GM21515 (cell line): Measurements from ENCODE around the gene DEPDC7.
"Not testable (repeated sequence)": the region's sequence is repeated elsewhere in the genome, so short reads cannot be mapped to it uniquely, and the experiment has no call there.

Experiments used
- ATAC-seq: cut with Tn5 transposase; IDR thresholded peaks from one replicate; pipeline ENCODE4 v1.9.1; 2021; ENCODE audit not compliant: unreplicated experiment

Gene DEPDC7

DNA sequence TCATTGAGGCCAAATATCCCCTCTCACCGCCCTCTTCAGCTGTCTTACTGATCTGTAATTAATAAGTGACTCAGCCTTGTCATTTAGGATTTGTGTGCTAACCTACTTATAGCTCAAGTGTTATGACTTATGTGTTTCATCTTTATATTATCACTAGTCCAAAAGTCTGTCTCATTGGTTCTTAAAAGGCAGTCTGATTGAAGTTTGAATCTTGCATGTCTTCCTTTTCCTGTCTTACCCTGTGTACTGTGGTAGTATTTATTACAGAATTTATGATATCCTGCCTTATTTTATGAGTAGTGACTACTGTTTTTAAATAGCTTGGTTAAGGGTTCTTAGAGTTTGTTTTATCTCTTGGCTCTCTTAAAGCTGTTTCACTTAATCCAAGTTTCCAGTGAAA, 6.3 kb downstream of the DEPDC7 start:
- ATAC-seq = no peak

DNA sequence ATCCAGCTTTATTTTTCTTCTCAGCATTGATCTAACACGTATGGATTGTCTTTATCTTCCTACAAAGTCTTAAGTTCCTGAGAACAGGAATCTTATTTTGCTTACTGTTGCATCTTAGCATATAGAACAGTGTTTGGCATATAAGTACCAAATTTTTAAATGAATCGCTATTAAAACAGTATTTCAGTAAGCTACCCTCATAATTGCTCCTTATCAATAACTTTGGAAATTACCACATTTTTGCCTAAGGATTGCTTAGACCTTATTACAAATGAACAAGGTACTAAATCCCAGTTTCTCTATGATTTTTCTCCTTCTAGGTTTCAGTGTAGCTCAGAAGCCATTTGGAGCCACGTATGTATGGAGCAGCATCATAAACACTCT, 9.7 kb downstream of the DEPDC7 start:
- ATAC-seq = no peak

DNA sequence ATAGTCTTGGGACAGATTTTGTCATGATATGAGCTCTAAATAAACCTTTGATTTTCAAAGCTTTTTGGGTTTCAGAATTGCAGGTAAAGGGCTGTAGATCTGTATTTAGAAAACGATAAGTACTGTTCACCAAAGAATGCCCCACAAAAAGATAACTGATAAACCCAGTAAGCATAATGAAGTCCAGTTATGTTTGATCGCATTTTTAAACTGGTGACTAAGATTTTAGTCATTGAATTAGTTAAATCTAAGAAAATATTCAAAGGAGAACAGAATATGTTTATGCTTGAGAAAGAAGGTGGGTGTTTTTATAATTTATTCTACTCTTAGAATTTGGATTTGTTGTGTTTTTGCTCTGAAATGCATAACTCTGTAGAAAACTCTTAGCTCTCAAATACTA, 11.6 kb downstream of the DEPDC7 start:
- no peak for ATAC-seq

DNA sequence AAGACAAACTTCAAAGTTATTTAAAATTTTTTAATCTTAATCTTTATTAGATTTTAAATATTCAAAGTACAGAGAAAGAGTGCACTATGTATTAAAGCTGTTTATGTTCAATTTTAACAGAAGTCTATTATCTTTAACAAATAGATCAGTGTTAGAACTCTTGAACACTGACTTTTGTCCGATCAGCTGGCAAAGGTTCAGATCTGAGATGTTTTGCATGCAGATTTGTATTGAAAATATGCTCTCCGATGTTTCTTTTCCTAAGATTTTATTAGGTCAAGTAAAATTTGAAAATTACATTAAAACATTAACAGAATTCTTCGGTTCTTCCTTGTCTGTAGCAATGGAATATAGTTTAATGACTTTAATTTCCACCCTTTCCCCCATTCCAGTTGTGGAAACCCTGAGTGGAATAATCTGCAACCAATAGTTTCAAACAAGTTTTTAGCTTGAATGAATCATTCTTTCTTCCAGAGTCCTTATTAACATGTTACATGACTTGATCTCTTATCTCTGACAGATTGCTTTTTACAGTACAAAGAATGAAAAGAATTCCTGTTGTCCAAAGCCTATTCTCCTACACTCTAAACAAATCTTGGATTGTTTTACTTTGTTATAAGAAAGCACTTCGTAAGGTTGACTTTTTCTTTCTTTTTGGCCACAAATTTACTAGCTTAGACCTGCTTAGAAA, 12.3 kb downstream of the DEPDC7 start:
- no peak for ATAC-seq

DNA sequence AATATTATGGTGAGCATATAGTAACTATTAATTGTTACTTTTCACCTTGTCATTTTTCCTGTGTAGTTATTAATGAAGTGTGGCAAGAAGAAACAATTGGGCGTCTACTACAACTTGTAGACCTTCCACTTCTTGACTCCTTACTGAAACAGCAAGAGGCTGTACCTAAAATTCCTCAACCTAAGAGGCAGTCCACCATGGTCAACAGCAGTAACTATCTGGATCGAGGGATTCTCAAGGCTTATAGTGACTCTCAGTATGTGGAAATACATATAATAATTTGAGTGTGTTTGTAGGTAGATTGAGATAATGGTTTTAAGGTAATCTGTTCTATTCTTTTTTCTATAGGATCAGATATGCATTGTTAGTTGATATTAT, 12.8 kb downstream of the DEPDC7 start:
- ATAC-seq = no peak

DNA sequence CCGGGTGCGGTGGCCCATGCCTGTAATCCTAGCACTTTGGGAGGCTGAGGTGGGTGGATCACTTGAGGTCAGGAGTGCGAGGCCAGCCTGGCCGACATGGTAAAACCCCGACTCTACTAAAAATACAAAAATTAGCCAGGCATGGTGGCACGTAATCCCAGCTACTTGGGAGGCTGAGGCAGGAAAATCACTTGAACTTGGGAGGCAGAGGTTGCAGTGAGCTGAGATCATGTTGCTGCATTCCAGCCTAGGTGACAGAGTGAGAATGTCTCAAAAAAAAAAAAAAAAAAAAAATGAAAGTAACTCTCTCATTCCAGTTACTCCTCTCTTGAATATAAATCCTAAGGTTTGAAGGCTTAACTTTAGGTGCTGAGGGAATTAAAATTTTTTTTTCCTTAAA, 13.5 kb downstream of the DEPDC7 start:
- ATAC-seq = not testable (repeated sequence)

DNA sequence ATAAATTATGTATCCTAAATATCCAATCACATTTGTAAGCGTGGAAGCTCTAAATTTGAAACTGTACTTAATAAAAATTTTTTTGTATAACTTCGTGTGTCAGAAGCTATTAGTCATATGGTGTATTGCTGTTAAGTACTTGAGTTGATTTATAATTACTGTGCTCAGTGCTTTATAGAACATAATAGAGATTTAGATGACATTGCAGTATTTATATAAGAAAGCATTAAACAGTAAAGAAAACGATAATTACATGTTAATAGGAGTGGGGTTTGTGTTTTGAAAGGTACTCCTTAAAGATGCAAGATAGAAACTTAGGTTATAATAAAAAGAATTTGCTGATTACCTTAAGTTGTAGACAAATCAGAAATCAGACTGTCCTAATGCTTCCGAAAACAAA, 17.8 kb downstream of the DEPDC7 start:
- no peak for ATAC-seq

DNA sequence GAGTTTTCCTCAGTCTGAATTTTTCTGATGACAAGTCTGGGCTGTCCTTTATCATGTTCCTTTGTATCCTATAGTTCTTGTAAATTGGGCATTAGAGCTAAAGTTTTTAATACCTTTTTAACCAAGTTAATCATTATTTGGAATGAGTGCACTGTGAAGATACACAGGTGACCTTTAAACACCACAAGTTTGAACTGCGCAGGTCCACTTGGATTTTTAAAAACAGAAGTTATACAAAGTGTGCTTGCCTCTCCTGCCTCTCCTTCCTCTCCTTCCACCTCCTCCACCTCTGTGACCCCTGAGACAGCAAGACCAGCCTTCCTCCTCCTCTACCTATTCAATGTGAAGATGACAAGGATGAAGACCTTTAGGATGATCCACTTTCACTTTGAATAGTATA, 19.3 kb downstream of the DEPDC7 start:
- no peak for ATAC-seq

DNA sequence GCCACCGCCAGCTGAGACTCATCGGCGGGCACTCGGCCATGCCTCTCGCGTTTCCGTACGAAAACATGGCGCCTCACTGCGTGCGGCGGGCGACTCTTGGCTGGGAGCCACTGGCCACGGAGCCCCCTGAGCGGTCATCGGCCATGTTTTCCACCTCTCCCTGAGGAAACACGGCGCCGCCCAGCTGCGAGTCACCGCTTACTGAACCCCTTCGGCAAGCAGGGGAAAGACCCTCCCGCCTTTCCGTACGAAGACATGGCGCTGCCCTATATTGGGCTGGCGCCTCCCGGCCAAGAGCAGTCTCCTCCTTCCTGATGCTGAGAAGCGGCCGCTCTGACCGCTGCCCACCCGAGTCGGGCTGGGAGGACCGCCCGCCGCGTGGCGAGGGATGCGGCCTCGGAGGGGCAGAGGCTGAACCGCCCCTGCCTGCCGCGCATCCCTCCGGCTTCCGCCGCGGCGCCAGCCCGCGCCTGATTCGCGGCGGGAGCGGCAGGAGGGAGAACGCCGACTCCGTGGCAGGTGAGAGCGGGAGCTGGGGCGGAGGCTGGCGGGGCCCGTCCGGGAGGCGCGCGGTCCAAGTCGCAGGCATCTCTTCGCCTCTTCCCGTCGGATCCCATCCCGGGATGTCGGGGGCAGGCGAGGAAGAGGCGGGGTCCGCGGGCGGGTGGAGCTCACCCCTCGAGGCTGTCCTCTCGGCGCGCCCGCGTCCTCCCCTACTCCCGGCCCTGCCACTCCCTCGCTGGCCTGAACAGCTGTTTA, 23.8 kb downstream of the DEPDC7 start, which contains the start of gene TCP11L1:
TSS of gene TCP11L1 (plus strand) at position 299 of the 759 bp plus-strand sequence. CDS start 4,202 bp downstream, outside the sequence.
- ATAC-seq = peak; percentile 83

DNA sequence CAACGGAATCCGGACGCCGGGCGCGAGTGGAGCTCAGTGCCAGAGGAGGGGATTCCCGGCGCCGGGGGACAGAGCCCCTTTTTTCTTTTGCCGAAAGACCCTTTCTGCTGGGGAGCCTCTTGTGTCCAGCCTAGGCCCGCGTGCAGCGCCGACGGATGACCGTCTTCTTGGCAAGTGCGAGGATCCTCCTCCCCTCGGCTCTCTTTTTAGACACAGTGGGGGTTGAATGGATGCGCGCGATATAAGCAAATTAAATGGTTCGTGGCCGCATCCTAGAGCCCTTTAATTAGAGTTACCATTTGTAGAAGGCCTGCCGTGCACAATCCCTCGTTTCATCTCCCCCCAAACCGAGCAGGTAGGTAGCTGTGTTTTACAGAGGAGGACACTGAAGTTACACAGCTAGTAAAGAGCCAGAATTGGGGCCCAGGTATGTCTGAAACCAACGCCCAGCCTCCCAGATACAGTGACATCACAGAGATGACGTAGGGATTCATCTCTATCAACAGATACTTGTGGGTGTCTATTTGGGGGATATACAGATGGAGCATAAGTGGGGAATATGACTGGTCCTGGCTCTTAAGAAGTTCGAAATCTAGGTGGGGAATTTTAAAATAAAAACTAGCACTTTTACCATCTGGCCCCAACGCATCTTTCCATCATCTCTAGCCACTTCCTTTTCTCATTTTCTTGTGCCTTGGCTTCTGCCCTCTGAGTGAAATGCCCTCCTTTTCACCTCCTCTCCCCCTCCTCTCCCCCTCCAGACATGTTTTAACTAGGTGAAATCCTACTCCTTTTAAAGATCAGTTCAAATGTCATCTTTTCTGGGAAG, 24.6 kb downstream of the DEPDC7 start:
- peak; percentile 11 for ATAC-seq

DNA sequence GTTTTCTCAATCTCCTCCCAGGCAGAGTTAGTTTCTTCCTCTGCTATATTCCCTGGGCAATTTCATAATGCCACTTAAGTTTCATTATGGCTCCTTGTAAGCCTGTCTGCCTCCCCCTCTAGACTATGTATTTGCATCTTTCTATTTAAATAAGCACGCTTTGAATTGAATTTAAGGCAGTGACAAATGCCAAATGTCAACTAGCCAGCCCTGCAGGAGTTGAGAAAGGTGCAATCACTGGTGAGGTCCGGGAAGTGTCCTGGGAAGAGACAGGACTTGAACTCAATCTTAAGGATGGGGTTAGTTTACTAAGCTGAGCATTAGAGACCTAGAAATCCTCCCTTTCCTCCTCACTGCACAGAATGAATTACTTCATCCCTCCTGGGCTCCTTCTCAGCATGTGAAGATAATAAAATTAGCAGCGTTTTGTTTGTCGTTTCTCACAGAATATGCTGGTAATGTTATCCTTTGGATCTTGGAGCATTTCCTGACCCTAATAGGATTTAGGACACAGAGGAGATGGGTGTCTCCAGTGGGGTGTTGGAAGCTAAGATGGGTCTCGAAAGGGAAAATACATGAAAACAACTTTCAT, 25.3 kb downstream of the DEPDC7 start:
- no peak for ATAC-seq

DNA sequence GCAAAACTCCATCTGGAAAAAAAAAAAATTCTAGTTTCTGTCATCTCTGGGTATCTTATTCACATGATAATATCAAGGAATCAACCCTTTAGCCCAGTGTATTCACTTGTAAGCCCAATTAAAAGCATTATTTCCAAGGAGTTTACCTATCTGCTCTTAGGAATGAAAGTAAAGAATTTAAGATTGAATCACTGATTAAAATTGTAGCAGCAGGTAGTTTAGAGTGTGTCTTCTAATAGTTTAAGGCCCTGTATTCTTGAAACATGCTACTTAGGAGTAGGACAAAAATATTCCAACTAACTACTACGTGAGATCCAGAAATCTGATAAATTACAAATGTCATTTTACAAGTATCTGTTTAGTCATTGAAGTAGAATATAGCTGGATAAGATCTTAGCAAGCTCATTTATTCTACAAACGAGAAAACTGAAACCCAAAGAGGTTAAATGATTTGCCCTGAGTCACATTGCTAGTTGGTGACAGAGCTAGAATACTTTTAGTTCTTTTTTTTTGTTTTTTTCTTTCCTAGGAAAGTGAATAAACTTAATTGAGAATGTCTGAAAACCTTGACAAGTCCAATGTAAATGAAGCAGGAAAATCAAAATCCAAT, 27.6 kb downstream of the DEPDC7 start:
- ATAC-seq = no peak

DNA sequence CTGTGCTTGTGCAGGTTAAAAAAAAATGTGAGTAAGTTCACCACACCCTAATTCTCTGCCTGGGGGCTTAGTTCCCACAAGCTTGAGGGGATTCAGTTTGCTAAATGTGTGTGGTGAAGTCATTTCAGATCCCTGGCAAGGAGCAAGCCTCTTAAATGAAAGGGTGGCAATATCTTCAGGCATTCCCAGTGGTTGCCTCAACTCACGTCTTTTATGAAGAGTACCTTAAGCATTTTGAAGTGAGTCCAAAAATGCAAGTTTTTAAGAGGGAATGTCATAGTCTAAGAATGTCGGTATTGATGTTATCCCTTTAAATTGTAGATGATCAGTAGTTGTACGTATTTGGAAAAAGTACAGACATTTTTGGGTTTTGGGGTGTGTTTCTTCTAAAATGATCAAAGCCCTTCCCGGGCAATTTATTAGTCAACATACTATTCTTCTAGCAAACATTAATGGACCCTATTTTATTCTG, 28.6 kb downstream of the DEPDC7 start:
- no peak for ATAC-seq

DNA sequence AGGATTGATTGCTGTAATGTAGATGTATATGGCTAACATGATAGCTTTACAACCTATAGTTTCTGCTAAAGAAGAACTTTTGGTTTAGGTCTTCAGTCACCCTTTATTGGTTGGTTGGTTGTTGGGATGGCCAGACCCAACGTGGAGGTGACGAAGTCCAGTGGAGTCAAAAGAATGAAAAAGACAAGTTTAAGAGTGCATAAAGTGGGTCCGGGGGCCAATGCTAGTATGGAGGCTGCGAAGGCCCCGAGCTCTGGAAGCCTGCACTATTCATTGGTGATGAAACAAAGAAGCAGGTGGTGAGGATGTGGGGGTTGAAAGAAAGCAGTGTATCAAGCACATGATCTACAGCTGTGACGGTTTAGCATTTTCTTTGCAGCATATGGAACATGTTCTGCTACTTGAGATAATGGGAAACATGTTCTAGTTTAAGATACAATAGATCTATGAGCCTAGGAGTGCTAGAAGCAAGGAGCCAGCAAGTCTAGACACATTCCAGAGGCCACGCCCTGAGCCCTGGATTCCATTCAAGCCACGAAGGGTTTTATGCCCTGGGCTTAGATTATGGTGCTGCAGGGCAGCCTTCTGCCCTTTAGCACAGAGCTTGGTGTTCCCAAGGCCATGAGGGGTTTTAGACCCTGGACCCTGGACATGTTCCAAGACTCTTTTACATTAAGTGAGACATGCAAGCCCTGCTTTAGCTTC, 30.0 kb downstream of the DEPDC7 start:
- ATAC-seq = no peak

DNA sequence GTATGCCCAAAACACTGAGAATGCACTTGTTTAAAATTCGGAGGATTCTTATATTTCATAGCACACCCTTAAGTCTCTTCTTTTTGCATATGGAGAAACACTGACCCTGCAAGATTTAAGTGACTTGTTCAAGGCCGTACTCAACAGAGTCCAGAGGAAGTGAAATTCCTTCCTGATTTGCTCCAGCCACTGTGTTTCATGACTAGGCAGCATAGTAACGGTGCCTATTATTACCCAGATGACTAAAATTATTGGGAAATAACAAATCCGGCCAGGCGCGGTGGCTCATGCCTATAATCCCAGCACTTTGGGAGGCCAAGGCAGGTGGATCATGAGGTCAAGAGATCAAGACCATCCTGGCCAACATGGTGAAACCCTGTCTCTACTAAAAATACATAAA, 33.0 kb downstream of the DEPDC7 start:
- not testable (repeated sequence) for ATAC-seq

DNA sequence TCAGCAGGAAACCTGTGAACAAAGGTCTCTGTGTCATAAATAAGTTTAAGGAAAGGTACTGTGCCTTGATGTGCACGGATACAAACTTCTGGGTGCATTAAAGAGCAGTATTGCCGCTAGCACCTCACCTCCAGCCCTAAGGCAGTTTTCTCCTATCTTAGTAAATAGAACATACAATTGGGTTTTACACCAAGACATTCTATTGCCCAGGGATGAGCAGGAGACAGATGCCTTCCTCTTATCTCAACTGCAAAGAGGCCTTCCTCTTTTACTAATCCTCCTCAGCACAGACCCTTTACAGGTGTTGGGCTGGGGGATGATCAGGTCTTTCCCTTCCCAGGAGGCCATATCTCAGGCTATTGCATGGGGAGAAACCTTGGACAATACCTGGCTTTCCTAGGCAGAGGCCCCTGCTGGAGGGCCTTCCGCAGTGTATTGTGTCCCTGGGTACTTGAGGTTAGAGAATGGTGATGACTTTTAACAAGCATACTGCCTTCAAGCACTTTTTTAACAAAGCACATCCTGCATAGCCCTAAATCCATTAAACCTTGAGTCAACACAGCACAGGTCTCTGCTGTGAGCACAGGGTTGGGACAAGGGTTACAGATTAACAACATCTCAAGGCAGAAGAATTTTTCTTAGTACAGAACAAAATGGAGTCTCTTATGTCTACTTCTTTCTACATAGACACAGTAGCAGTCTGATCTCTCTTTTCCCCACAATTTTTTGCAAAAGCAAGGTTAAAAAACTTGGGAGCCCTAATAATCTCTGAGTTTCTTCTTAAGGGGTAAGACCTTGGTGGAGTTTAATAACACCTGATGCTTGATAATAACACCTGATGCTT, 34.1 kb downstream of the DEPDC7 start:
- ATAC-seq = not testable (repeated sequence)

DNA sequence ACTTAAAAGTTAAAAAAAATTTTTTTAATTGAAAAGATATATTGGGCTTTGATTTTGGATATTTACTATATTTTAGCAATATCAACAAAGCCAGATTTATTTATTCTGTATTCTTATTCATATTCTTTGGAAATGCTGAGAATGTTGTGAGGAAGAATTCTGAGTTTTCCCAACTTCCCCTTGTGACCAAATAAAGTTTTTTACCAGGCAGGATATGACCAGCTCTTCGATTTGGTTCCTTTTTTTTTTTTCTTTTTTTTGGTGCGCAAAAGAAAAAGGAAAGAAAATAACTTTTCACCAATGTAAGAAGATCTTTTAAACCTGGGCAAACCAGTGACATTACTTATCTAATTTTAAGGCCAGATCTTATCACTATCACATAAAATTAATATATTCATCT, 36.6 kb downstream of the DEPDC7 start:
- ATAC-seq = no peak

DNA sequence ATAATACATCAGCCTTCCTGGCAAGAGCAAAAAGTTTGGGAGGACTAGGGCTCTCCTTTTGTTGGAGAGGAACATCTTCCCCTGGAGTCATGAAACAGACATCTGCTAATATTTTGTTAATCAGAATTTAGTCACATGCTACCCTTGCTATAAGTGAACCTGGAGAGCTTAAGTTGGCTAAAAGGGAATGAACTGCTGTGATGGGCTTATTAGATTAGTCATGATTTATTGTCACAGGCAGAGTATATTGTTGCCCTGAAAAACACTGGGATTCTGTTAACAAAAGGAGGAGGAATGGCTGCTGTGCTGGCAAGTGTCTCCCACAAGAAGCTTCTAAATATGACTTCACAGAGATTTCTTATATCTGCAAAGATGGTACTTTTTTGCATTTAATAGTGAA, 39.7 kb downstream of the DEPDC7 start:
- ATAC-seq = no peak

DNA sequence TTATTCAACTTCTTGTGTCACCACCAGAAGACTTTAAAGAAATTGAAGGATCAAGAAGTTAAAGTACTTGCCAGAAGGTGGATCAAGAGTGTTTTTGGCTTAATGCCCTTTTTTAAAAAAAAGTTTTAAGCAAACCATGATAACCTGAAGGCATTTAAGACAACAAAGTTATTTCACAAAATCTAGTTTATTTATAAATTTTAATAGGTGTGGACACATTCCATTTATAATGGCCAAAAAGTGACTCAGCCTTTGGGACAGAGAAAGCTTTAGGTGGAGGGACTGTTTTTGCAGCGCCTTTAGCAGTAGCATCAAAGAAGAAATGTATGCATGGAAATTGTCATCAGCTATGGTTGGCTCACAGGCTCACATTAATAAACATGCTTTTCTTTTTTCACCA, 41.6 kb downstream of the DEPDC7 start:
- ATAC-seq = no peak
